GM12891 (cell line): ENCODE results near the gene WDTC1.

Experiments used
- DNase-seq: peaks from one replicate; pipeline ENCODE4 v3.0.0; 2011; ENCODE audit warnings: low spot score; ENCODE audit not compliant: insufficient read length
- FAIRE-seq: peaks from 2 replicates; lab custom pipeline; 2011; peaks lifted over from hg19 to GRCh38; lab: Jason Lieb, UNC
- PAX5 ChIP-seq: IDR thresholded peaks from 2 replicates; pipeline ENCODE4 v1.6.1; 2011; ENCODE audit warnings: low read length, moderate library complexity, mild to moderate bottlenecking; ENCODE audit not compliant: insufficient read depth, severe bottlenecking
- POLR2A ChIP-seq: IDR thresholded peaks from 2 replicates; pipeline ENCODE4 v1.6.1; 2011; ENCODE audit warnings: low read depth, low read length, control low read depth
- POLR2AphosphoS5 ChIP-seq: IDR thresholded peaks from 2 replicates; pipeline ENCODE4 v1.6.1; 2011; ENCODE audit warnings: low read depth, low read length, control low read depth
- POU2F2 ChIP-seq: IDR thresholded peaks from 2 replicates; pipeline ENCODE4 v1.6.1; 2011; ENCODE audit warnings: low read depth, mild to moderate bottlenecking, control low read depth, low read length, moderate library complexity
- SPI1 ChIP-seq: IDR thresholded peaks from 2 replicates; pipeline ENCODE4 v1.6.1; 2011; ENCODE audit warnings: low read depth, low read length, control low read depth
- TAF1 ChIP-seq: IDR thresholded peaks from 2 replicates; pipeline ENCODE4 v1.6.1; 2011; ENCODE audit warnings: low read depth, low read length, control low read depth

WDTC1 gene

DNA sequence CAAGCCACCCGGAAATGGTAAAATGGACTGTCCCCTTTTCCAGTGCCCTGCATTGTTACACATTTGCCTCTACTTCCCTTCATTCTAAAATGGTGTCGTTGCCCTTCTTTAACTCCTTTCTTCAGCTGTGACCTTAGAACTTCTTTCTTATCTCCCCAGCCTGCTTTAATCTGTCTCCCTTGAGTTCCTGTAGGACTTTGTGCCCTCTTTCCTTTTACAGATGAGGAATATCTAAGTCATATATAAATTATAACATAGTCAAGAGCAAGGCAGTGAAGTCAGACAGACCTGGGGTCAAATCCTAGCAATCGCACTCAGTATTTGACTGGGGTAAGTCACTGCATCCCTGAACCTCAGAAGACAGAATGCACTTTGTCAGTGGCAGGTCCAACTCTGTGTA is 56.1 kb downstream of the WDTC1 start:
- DNase-seq: no peak
- no peak for TF ChIP-seq POLR2A
- no peak for TF ChIP-seq TAF1
- TF ChIP-seq PAX5: no peak
- no peak for FAIRE-seq

DNA sequence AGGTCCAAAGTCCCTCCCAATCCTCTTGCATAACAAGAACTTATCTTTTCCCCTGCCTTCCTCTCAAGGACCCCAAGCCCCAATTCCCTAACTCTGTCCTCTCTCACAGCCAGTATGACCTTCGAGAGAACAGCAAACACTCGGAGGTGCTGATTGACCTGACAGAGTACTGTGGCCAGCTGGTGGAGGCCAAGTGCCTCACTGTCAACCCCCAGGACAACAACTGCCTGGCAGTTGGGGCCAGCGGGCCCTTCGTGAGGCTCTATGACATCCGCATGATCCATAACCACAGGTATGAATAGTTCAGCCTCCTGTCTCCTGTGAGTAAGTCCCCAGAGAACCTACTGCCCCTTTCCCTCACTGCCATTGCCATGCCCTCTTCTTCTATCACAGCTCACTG is 57.7 kb downstream of the WDTC1 start:
- FAIRE-seq (no peak), DNase-seq (no peak)
- no peak for TF ChIP-seq POU2F2
- no peak for TF ChIP-seq POLR2A
- no peak for TF ChIP-seq POLR2AphosphoS5
- no peak for TF ChIP-seq TAF1

DNA sequence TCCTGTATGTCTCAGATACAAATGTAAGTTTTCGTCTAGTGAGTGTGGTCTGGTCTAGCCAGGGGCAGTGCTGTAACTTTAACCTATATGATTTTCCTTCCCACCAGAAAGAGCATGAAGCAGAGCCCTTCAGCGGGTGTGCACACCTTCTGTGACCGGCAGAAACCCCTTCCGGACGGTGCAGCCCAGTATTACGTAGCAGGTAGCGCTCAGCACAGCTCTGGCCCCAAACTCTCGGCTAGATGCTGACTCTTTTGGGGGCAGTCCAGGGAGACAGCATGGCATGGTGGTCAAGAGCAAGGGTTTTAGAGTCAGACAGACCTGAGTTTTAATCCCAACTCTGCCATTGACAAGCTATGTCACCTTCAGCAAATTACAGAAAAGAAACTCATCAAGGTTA is 59.5 kb downstream of the WDTC1 start:
- DNase-seq (no peak), FAIRE-seq (no peak)
- TF ChIP-seq POU2F2 (no peak), SPI1 (no peak), PAX5 (no peak), POLR2A (no peak), POLR2AphosphoS5 (no peak), TAF1 (no peak)

DNA sequence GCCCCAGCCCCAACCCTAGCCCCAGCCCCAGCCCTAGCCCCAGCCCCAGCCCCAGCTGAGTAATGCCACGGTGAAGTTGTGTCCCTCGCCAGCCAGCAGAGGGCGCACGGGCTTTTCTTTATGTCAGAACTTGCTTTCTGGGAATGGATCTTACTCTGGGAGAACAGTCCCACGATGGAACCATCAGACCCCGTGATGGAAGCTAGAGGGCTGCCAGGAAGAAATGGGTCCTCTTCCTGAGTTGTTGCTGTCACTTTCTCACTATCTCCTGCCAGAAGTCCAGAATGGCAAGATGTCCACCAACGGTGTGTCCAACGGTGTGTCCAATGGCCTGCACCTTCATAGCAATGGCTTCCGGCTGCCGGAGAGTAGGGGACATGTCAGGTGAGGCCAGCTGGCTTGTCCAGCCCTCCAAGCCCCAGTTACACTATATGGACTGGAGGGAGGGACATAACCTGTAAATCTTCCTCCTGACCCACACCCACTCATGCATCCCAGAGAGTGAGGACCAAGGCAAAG is 62.4 kb downstream of the WDTC1 start:
- no peak for TF ChIP-seq TAF1
- TF ChIP-seq SPI1: no peak
- TF ChIP-seq POU2F2: no peak
- TF ChIP-seq POLR2AphosphoS5: no peak
- no peak for TF ChIP-seq PAX5
- TF ChIP-seq POLR2A: no peak
- DNase-seq (peak; percentile 56), FAIRE-seq (peak; percentile 82)

DNA sequence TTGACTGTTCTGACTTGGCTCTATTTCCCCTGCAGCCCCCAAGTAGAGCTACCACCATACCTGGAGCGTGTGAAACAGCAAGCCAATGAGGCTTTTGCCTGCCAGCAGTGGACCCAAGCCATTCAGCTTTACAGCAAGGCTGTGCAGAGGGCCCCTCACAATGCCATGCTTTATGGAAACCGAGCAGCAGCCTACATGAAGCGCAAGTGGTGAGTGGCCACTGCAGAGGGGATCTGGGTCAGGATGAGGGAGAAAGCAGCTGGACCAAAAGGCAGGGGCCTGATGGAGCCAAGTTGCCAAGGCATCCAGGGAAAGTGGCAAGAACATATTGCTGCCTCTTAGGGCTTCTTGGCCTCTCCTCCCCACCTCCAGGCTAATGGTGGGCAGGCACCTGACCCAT is 63.5 kb downstream of the WDTC1 start:
- DNase-seq (no peak), FAIRE-seq (no peak)
- TF ChIP-seq POU2F2: no peak
- TF ChIP-seq PAX5: no peak
- no peak for TF ChIP-seq TAF1
- TF ChIP-seq POLR2AphosphoS5: no peak
- no peak for TF ChIP-seq POLR2A
- TF ChIP-seq SPI1: no peak

DNA sequence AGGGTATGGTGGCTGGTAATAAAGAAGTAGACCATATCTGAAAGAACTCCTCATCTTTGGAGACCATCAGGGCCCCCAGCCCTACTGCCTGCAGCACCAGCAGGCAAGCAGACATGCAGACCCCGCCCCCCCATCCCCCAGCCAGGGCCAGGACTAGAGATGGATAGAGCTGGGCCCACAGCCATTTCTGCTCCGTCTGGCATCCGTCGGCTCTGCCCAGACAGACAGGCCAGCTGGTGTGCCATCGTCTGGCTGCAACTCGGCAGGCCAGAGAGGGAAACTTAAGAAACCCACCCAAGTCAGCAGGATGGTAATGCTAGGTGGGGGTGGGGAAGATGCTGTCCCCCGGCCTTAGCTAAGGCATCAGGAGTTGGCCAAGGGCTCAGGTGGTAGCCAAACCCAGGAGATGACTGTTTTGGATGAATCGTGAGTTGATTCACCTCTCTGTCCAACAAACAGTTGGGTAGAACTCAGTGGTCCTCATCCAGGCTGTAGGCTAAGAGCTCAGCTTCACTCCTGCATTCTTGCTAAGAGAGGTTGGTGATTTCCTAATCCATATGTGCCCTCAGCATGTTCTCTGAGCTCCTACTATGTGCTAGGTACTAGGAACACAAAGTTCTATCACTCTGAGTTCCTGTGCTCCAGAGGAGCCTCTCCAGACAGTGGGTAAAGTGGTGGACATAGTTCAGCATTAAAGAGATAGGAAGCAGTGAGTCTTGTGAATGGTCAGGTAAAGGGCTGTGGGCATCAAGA is 64.4 kb downstream of the WDTC1 start:
- DNase-seq: no peak
- FAIRE-seq: no peak
- TF ChIP-seq PAX5 (no peak), POLR2A (no peak), SPI1 (no peak), TAF1 (no peak), POU2F2 (no peak), POLR2AphosphoS5 (no peak)

DNA sequence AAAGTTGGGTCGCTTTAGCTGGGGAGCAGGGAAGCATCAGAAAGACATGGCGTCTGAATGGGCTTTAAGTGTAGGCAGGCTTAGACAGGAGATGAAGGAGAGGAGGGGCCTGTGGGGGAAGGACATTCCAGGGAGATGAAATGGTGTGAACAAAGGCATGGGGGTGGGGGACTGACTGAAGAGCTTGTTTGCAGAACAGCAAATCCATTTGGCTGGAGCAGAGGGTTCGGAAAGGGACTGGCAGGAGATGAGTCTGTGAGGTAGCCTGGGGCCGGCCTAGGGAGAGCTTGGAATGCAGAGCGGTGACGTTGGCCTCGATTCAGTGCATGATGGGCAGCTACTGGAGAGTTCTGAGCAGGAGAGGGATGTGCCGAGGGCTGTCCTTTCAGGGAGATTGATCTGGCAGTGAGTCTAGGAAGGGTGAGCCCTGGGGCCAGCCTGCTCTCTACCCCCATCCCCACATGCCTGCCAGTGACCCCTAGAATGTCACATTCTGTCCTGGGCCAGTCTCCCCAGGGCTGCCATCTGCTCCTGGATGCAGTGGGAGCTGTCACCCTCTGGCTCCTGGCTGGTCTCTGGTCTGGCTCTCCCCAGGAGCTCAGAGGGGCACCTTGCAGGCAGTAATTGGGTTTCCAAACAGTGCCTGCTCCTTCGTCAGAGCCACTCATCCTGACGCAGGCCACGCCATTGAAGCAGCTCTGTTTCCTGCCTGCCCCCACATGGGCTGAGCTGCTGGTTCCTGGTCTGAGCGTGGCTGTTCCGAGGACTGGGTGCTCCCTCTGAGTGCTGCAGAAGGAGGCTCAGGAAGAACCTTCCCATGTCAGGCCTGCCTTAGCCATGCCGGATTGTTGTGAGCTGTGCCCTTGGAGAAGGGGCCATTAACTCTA is 65.2 kb downstream of the WDTC1 start:
- DNase-seq (no peak), FAIRE-seq (no peak)
- TF ChIP-seq POLR2AphosphoS5 (no peak), SPI1 (no peak), PAX5 (no peak), TAF1 (no peak), POLR2A (no peak), POU2F2 (no peak)

DNA sequence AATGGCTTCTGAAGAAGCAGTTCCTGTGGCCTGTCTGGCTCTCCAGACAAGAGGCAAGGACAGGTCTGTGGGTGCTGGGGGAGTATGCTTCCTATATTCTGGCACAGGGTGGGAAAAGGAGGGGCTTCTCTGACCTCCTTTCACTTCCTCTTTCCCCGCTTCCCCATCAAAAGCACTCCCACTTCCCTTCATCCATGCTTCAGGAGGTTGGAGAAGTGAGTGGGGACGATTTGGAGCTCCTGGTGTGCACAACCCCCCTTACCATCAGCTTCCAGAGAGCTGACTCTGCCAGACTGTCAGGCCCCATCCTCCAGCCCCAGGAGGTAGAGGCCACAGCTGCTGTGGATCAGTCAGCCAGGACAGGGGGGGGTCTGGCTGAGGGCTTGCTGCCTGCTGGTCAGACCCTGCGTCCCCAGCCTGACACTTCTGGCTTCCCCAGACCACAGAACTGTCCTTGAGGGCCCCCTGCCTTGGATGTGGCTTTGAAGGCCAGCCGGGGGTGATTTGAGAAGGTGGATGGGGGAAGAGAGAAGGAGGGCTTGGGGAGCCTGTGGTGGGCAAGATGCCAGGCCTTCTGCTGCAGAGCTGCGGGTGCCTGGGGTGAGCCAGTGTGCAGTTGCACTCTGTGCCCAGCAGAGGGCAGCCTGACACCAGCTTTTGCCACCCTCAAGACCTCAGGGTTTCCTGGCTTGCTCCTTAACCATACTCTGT is 66.1 kb downstream of the WDTC1 start:
- peak; percentile 97 for FAIRE-seq

DNA sequence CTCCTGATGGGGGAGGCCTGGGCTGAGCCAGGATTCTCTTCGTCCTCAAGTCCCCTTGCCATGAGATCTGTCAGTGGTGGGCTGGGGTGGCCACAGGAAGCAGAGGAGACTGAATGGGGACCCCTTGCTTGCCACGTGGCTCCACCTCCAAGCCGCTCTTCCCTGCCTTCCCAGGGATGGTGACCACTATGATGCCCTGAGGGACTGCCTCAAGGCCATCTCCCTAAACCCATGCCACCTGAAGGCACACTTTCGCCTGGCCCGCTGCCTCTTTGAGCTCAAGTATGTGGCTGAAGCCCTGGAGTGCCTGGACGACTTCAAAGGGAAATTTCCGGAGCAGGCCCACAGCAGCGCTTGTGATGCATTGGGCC is 66.6 kb downstream of the WDTC1 start:
- TF ChIP-seq POLR2AphosphoS5 (no peak), POLR2A (no peak), TAF1 (no peak), PAX5 (no peak), SPI1 (no peak), POU2F2 (no peak)
- FAIRE-seq: no peak
- DNase-seq: no peak

More for the DNA sequence above, 66.1 kb downstream of the WDTC1 start:
- DNase-seq: peak; percentile 86
- TF ChIP-seq SPI1 (peak; percentile 53), POLR2A (no peak)

DNA sequence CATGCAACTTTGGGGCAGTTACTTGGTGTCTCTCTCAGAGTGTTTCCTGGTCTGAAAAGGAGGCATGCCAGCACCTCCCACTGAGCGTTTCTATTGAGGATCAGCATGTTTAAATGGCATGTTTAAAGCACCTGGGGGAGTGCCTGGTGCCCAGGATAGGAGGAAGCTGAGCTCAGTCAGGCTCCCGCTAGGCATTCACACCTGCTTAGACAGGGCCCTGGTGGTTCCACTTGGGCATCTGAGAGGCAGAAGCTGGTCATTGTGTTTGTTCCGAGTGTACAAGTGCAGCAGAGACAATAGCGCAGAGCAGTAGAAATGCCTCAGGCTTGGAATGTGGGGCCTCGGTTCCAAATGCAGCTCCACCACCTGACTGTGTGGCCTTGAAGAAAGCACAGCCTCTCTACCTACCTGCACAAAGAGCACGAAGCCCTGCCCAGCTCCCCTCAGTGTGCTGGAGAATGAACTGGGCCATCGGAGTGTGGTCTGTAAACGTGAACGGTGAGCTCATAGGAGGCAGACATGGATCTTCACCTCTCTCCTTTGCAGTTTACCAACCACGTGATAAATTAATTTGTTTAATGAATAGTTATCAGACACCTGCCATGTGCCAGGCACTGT is 67.3 kb downstream of the WDTC1 start:
- DNase-seq (no peak), FAIRE-seq (peak; percentile 83)
- no peak for TF ChIP-seq POLR2AphosphoS5
- TF ChIP-seq SPI1: no peak
- TF ChIP-seq PAX5: no peak
- TF ChIP-seq POU2F2: no peak
- no peak for TF ChIP-seq POLR2A
- TF ChIP-seq TAF1: no peak
